Inflammatory macrophage (primary cell): ENCODE data around the gene SLC12A8.

Source experiments
- DNase-seq, 2 donors: peaks; one replicate each; pipeline ENCODE4 v3.0.0-alpha.2; 2020 to 2022

SLC12A8 gene

DNA sequence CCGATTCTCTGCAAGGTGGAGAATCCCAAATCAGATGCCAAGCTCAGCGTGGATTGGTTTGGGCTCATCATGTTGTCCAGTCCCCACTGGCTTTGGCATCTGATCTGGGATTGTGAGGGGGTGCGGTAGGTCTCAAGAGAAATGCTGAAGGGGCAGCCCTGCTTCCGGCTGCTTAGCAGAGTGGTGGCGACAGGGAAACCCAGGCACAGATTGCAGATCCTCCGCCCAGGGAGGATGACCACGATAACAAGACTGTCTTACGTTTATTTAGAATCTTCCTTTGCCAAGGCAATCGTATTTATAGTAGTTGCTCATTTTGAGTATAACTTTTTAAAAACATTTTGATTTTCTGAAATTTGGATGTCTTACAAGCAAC, 61.1 kb downstream of the SLC12A8 start:
- DNase-seq: no peak

DNA sequence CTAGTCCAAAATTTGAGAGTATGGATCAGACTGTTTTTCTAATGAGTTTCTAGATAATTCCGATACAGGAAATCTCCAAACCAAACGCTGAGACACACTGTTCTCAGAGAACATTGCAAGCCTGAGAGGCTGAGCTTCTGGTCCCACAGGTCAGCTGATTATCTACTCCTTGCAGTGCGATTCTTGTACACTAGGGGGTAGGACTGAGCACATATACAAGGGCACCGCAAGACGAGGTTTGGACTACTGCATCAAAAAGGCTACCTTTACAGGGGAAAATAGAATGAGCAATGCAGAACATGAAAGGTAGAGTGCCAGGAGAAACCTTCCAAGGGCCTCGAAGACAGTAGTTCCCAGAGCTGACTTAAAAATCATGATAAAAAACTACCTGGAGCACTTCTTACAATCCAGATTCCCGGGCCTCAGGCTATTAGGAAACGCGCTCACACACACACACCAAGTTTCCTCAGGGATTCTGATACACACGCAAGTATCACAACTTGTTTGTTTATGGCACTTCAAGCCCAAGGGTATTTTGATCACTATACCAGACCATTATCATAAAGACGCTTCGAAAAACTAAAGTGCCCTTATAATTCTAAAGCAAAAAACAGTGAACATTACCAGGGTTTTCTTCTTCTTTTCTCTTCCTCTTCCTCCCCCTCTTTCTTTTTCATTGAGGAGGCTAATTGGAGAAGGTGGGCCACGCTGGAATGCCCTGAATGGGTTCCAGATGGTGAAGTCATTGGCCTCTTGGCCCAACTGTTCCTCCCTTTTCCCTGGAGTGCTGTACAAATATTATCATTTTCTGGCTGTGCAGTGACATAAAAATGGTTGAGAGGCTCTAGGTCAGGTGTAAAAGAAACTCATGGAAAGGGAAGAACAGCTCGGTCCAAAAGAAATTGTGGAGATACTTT, 61.8 kb downstream of the SLC12A8 start:
- peak; percentile 75 to 77 for DNase-seq

GRCh38 chr3:125149462-125149861, 63.1 kb downstream of the SLC12A8 start:
- DNase-seq: no peak

GRCh38 chr3:125148836-125149235, 63.7 kb downstream of the SLC12A8 start:
- DNase-seq: no peak

DNA sequence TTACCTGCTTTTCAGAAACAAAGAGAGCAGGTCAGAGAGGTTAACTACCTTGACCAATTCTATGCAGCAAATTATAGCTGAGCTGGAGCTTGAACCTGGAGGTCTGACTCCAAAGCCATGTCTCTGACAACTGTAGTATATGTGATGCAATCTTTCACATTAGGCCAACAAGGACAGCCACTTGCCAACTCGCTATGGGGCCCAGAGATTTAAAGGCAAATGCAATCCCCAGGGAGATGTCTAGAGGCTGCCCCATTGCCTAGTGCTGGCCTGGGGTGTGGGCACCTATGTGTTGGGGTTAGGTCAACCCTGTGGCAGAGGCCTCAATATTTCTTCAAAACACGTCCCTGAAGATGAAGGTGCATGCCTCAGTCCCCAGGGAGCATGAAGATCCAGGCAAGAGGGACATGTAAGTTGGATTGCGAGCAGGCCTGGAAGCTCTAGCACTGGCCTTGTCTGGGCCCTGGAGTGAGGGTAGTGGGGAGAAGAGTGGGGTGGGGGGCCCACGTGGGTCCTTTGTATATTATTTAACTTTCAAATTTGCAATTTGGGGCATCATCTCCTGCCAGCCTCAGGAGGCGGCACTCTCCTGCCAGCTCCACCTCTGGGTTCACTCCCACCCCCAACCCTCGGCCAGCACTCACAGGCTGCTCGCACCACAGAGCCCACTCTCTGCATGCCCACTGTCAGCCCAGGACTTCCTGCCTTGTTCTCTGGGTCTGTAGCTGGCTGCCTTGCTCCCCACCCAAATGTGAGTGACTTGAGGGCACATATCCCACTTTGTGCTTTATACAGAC, 64.3 kb downstream of the SLC12A8 start:
- DNase-seq: no peak

GRCh38 chr3:125147491-125147820, 65.1 kb downstream of the SLC12A8 start:
- DNase-seq: no peak

- peak; percentile 79 to 85 for DNase-seq
These were observed 65.7 kb downstream of the SLC12A8 start for GRCh38 chr3:125146626-125147490.

- peak; percentile 69 to 83 for DNase-seq
These were observed 66.6 kb downstream of the SLC12A8 start for GRCh38 chr3:125145751-125146475.

DNA sequence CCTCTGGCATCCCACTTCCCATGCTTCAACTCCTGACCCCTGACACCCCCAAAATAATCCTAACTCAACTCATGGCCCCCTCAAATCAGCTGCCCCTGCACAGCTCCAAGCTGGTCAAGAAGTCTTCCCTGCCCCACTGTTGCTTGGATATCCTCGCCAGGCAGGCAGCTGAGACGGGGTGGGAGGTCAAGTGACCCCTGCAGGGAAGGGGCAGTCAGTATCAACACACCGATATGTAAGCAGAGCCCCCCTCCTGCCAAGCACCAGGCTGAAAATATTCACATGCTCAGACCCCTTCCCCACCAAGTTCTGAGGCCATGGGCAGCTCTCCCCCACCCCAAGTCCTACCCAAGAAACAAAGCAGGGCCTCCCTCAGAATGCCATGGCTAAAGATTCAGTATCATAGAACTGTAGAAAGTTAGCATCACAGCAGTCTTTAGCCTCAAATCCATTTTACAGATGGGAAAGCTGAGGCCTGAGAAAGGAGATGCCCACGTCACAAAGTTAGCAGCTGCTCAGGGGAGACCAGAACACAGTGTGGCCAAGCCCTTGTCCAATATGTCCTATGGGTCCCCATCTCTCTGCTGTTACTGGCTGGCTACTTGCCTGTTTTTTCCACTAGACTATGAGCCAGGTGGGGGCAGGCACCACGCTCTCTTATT, 67.8 kb downstream of the SLC12A8 start:
- no peak for DNase-seq

- DNase-seq: no peak
These were observed 68.4 kb downstream of the SLC12A8 start for GRCh38 chr3:125143982-125144652.

- DNase-seq: no peak
These were observed 69.0 kb downstream of the SLC12A8 start for GRCh38 chr3:125143538-125143937.

DNA sequence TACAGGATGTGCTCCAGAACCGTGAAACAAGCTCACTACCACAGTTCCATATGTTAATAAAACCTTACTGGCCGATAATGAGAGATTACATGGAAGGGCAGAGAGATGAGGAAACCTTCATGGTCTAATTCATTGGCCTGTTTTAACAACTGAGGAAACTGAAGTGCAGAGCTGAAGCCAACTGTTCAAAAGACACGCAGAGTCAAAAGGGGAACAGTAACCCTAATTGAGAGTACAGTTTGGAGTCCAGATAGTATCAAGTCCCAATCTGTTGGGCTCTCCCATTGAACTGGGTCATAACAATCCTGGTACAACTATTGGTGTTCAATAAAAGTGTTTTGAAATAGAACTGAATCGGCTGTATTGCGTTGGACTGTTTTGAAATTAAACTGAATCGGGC, 69.6 kb downstream of the SLC12A8 start:
- DNase-seq: peak; percentile 23 to 30

- DNase-seq: no peak
These were observed 70.1 kb downstream of the SLC12A8 start for GRCh38 chr3:125142420-125142778.

DNA sequence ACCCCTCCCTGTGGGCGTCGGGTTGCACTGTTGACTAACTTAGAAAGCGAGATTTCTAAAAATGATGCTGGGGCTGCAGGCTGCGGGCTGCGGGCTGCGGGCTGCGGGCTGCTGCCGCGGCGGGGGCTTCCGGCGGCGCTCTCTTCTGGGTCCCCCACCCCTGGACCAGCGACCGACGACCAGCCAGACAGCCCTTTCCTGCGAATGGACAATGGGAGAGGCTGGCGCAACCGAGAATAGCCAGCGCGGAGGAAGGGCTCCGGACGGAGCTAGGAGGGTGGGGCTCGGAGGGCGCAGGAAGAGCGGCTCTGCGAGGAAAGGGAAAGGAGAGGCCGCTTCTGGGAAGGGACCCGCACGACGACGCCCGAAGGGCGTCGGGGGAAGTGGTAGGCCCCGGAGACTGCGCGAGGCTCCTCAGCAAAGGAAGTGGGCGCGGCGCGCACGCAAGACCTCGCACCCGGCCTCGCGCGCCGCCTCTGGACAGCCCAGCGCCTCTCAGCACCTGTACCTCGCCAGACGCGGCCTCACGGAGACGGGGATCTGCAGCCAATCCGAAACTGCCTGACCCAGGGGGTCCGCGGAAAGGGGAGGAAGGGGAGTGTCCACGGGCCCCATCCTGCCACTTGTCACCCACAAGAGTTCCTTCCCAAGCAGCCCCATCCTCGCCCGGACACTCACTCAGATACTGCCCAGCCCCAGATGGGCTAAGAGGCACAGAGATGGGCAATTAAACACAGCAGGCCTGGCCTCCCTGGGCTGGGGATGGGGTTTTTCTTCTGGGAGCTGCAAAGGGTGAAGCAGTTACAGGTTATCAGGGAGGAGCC, 70.7 kb downstream of the SLC12A8 start:
- peak; percentile 67 to 76 for DNase-seq

GRCh38 chr3:125140818-125141595, 71.5 kb downstream of the SLC12A8 start:
- DNase-seq: no peak

- DNase-seq: no peak
These were observed 72.3 kb downstream of the SLC12A8 start for GRCh38 chr3:125140011-125140817.

GRCh38 chr3:125139386-125139785, 73.2 kb downstream of the SLC12A8 start:
- DNase-seq: no peak

GRCh38 chr3:125137358-125138033, 75.1 kb downstream of the SLC12A8 start:
- no peak for DNase-seq
